Fibroblast of skin of back (primary cell): ENCODE data around the gene RAD54L.
A peak's percentile ranks its signal among the peaks of the same experiment; 100 is the strongest.
"Not testable (repeated sequence)": the region's sequence is repeated elsewhere in the genome, so short reads cannot be mapped to it uniquely, and the experiment has no call there.

Experiments used
- DNase-seq: peaks from one replicate; pipeline ENCODE4 v3.0.0-alpha.2; 2013

Gene RAD54L

DNA sequence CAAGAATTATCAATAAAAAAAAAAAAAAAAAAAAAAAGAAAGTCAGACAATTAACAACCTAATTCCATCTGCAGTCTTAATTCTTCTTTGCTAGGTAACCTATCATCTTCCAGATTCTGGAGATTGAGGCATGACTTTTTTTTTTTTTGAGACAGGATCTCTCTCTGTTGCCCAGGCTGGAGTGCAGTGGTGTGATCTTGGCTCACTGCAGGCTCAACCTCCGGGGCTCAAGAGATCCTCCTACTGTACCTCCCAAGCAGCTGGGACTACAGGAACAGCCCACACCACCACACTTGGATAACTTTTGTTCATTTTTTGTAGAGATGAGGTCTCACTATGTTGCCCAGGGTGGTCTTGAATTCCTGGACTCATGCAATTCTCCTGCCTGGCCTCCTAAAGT lies 4.6 kb upstream of the RAD54L start:
- DNase-seq, result no peak

DNA sequence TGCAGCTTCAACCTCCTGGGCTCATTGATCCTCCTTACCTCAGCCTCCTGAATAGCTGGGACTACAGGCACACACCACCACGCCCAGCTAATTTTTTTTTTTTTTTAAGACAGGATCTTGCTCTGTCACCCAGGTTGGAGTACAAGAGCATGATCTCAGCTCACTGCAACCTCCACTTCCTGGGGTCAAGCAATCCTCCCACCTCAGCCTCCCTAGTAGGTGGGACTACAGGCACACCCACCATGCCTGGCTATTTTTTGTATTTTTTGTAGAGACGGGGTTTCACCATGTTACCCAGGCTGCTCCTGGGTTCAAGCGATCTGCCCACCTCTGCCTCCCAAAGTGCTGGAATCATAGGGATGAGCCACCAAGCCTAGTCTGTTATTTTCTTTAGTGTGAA lies 3.7 kb upstream of the RAD54L start:
- DNase-seq, result not testable (repeated sequence)

DNA sequence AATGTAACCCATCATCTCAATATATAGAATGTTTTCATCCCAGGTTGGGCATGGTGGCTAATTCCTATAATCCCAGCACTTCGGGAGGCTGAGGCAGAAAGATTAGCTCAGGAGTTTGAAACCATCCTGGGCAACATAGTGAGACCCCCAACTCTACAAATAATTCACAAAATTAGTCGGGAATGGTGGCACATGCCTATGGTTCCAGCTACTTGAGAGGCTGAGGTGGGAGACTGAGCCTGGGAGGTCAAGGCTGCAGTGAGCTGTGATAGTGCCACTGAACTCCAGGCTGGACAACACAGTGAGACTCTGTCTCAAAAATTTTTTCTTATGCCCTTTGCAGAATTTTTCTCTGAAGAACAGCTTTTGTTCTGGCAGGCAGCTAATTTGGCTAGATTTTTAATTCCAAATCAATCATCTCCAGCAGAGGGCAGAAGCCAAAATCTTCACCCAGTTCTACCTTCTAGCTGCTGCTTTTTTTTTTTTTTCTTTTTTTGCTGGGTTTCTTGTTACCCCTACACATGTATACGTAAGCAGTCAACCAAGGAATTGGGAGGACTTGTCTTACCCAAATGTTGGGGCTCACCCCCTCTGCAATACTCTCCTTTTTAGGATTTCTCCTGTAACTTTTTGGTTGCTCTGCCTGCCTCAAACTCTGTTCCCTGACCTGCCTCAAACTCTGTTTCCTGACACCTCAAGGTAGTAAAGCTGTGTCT lies 2.7 kb upstream of the RAD54L start:
- DNase-seq, result peak; percentile 36

DNA sequence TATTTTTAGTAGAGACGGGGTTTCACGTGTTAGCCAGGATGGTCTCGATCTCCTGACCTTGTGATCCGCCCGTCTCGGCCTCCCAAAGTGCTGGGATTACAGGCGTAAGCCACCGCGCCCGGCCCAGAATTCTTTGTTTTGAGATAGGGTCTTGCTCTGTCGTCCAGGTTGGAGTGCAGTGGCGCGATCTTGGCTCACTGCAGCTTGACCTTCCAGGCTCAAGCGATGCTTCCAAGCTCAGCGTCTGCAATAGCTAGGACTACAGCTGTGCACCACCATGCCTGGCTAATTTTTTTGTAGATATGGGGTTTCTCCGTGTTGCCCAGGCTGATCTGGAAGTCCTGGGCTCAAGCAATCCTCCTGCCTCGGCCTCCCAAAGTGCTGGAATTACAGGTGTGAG lies 1.4 kb upstream of the RAD54L start:
- not testable (repeated sequence) for DNase-seq

DNA sequence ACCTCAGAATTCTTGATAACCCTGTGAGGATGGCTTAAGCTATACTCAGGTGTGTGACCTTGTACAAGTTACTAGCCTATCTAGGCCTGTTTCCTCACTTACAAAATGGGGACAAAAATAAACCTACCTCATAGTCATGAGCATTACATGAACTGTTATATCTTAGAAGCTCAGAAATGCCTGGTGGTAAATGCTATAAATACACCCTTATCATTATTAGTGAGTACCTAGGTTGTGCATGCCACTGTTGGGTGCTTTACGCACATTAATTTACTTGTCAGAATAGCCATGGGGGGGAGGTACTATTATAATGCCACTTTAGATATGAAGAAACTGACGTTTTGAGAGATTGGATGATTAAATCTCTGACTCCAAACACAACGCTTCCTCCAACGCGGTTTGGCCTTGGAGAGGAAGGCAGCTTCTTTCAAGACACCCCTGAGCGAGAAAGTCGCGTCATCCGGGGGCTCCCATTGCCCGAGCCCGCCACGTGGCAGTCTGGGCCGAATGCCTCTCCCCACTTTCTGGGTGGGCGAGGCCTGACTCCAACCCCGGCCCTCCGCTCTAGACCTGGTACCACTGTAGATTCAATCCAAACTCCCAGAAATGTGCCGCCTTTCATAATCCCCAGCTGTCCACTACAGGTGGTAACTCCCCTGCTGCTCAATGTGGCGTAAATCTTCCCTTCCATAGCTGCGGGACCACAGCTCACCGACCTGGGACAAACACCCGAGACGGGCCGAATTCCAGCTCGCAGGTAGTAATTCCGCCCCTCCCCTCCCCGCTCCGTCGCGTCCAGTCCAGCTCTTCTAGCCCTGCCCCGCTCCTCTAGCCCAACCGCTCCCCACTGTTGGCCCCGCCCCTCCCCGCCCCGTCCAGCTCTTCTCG lies 771 bp upstream of the RAD54L start:
- DNase-seq, result peak; percentile 58

DNA sequence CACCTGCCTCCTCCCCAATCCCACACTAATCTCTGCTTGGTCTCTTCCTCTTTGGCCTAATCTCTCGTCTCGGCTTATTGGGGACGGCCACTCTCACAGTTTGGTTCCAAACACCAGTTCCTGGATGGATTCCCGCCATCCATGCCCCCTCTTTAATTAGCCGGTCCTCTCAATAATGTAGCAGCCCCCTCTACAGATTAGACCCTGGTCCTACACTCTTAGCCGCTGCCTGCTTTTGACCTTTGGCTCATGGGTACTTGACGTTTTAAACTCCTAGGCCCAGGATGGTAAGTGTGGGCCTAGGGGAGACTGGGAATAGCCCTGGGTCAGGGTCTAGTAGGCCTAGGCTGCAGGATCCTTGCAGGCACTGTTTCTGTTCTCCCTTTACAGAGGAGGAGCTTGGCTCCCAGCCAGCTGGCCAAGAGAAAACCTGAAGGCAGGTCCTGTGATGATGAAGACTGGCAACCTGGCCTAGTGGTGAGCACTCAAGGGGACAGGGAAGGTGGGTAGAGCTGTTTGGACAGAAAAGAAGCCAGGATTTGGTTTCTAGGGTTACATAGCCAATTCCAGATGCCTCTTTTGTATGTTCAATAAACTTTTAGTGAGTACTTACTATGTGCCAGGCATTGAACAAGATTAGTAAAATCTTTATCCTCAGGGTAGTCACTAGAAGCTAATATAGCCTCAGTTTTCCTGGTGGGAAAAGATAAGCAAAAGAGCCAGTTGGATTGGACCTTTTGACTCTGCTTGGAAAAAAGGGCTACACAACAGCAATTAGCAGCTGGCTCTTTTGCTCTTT lies 758 bp downstream of the RAD54L start:
- peak; percentile 28 for DNase-seq

DNA sequence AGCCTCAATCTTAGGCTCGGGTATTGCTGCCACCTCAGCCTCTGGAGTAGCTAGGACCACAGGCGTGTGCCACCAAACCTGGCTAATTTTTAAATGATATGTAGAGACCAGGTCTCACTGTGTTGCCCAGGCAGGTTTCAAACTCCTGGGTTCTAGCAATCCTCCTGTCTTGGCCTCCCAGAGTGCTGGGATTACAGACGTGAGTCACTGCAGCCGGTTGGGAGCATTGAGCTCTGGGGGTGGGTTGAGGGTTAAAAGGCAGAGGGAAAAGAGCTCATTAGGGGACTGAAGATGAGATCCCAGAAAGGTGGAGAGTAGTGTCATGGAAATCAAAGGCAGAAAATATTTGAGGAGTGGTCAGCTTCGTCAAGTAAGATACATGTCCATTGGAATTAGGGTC lies 7.1 kb downstream of the RAD54L start:
- DNase-seq, result no peak

DNA sequence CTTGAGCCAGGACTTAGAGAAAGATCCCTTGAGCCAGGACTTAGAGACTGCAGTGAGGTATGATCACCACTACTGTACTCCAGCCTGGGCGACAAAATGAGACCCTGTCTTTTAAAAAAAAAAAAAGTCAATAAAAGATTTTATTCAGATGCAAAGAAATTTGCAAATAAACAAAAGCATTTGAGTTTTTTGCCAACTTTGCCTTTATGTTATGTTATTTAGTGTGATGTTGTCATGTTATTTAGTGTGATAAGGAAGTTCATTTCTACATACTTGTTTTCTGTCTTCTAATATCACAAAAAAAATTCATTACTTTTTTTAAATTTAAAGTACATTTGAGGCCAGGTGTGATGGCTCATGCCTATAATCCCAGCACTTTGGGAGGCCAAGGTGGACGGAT lies 9.0 kb downstream of the RAD54L start:
- DNase-seq, result no peak

DNA sequence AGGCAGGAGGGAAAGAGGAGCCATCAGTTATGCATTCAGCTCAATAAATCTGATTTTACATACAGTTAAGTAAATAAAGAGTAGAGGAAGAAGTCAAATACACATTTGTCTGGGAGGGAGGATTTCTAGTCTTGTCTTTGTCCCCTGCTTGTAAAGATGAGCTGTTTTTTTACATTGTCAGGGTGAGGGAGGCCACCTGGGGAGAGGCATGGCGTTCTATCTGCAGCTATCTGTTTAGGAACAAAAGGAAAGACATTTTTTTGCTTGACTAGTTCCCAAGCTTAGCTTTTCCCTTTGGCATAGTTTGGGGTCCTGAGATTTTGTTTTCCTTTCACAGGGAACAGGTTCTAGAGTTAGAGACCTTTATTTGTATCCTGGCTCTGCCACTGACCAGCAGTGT lies 14.9 kb downstream of the RAD54L start:
- DNase-seq, result no peak

DNA sequence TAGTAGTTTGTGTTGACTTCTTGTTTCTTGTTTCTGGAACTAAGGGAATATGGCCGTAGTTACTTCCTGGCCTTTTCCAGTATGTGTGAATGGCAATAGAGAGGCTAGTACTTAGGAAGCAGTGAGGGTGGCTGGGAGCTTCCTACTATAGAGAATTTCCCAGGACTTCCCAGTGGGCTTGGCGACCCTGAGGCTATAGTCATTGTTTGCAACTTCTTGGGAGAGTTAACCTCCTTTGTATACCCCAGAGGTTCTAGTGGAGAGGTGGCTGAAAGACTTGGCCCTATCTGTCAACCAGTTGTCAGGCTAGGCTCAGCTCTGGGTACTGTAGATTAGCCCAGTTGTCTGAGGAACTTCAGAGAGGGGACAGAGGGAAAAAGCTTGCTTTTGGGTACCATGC lies 15.6 kb downstream of the RAD54L start:
- no peak for DNase-seq

DNA sequence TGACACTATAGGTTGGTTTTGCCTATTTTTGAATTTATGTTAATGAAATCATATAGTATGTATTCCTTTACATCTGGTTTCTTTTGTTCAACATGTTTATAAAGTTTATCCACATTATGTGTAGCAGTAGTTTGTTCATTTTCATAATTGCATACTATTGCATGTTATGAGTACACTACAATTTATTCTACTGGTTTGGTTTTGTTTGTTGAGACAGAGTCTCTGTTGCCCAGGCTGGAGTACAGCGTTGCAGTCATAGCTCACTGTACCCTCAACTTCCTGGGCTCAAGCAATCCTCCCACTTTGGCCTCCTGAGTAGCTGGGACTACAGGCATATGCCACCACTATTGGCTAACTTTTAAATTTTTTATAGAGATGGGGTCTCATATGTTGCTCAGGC lies 21.0 kb downstream of the RAD54L start:
- DNase-seq, result no peak

DNA sequence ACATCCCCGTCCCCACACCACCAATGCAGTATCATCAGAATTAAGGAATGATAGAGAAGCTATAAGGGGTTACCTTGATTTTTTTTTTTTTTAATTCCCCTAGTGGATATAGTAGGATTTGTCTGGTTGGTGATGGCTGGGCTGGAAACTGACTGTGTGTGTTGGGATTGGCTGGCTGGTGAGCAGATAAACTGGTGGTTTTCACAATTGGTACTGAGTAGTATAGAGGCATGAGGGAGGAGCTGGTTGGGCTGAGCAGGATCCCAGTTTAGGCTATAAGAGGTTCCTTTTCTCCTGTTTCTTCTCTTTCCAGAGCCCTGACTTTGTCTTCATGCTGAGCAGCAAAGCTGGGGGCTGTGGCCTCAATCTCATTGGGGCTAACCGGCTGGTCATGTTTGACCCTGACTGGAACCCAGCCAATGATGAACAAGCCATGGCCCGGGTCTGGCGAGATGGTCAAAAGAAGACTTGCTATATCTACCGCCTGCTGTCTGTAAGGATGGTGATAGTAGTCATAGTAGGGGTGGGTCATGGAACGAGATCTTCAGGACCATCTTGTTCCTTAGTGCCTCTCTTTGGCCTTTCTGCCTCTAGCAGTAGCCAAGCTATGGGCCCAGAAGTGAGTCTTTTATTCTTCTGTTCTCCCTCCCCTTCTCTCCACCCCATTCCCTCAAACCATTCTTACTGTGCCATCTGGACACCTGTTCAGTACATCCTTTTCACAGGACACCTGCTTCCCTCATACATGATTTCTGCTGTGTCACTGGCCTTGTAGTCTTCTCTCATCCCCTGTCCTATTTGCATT lies 26.9 kb downstream of the RAD54L start:
- no peak for DNase-seq

DNA sequence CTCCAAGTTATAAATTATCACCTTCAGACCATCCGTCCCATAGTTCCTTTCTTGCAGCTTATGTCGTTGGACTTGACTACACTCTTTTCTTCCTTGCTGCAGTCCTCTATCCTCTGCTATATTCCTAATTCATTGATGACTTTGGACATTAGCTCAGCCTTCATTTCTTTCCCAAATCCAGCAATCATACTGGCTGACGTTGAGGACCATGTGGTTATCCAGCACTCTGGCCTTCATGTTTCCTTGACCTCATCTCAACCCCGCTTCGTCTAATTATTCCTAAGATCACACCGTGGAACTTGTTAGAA lies 27.4 kb downstream of the RAD54L start:
- no peak for DNase-seq

DNA sequence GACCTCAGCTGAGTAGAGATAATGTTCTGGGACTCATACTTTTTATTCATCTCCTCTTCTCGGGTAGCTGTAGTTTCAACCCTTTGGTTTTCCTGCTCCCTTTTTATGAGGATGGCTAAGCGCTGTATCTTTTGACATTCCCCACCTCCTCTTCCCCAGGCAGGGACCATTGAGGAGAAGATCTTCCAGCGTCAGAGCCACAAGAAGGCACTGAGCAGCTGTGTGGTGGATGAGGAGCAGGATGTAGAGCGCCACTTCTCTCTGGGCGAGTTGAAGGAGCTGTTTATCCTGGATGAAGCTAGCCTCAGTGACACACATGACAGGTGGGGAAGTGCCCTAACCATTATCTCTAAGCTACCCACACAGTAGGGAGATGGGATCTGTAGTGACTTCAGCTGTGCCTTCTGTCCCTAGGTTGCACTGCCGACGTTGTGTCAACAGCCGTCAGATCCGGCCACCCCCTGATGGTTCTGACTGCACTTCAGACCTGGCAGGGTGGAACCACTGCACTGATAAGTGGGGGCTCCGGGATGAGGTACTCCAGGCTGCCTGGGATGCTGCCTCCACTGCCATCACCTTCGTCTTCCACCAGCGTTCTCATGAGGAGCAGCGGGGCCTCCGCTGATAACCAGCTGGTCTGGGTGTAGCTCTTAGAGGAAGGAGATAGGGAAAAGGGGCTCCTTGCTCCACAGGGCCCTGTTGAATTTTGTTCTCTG lies 30.3 kb downstream of the RAD54L start:
- DNase-seq, result no peak

DNA sequence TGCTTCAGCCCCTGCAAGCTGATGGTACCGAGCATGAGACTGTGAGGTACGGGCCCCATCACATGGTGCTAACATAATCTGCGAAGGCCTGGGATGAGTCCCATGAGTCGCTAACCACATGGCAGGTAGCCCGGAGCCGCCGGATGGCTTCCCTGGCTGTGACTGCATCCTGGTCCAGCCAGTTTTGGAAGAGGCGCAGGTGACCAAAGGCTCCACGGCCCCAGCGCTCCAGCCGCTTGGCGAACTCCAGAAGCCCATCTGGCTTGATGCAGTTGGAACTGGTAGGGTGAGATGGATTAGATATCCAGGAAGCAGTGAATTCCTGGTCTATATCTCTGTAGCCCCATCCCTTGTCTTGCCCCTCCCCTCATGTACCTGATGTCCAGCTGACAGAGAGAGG lies 31.2 kb downstream of the RAD54L start:
- DNase-seq, result no peak

DNA sequence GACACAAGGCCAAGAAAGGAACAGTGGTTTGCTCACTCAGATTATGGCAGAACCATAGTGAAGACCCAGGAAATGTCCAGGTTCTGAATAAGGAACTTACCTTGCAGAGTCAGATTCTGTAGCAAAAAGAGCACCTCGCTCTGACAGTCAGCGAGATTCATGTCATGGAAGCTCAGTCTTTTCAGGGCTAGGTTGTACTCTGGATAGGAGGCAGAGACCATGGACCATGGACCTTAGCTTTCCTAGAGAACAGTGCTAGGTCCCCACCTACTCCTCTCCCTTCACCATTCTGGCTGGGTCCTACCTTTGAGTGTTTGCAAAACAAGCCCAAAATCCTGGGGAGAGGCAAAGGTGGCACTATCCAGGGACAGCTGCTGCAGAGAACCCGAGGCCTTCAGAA lies 32.5 kb downstream of the RAD54L start:
- DNase-seq, result no peak

DNA sequence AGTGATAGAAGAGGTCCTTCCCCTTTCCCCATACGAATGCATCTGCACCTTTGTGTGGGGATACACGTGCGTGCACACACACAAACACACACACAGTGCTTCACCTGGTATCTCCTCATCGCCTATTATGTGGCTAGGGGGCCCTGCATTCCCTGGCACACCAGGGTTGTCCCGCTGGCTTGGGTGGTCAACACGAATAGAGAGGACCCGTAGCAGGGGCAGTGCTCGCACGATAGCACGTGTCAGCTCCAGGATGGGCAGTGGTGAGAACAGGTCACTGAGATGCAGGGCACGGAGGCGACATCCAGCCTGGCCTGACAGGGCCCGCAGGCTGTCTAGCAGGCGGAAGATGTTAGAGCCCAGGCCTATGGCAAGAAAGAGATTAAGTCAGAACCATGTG lies 33.5 kb downstream of the RAD54L start:
- no peak for DNase-seq

DNA sequence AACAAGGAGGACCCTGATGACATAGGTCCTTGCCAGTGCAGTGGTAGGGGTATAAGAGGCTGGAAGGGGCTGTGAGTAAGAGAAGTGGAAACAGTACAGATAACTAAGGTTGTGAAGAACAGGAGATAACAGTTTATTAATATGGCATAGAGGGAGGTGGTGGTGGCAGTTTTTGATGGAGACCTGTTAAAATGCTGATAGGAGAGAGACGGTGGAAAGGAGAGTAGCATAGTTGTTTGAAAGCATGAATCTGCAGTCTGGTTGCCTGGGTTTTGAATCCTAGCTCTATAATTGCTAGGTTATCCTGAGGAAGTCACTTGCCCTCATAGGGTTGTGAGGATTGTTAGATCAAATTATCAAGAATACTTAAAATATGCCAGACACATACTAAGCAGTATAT lies 36.5 kb downstream of the RAD54L start:
- no peak for DNase-seq

DNA sequence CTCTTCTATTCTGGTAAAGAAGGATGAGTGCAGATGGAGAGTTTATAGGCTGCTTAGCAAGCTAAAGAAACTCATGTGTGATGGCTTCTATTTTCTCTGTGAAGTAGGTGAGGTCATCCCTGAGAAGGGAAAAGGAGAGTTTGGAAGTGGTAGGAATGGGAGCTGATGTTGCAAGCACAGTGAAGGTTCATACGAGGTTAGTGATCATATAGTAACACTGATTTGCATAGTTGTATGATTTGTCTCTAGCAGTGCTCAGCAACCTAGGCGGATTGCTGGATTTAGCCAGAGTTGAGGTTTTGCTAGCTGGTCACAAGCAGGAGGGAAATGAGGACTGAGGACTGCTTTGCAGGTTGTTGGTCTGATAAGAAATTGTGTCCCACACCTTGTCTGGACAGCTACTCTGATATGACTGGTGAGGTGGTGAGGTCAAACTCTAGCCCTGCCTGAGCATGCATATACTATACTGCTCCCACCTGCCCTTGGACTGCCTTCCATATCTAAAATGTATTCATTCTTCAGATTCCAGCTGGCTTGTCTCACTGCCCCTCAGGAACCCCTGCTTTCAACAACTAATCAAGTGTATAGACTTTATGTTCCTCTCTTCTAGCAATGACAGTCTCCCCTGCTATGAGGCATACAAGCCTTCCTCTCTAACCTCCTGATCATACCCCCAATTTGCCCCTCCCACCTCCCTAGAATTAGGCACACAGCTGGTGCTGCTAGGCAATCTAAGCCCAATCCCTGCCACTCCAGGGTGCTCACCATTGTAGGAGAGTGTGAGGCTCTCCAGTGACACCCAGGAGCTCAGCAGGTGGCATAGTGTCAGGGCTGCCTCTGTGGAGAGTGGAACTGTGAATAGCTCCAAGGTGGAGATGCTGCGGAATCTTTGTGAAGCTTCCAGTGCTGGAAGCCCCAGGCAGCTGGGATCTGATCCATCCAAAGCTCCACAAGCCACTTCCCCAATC lies 37.3 kb downstream of the RAD54L start:
- no peak for DNase-seq

DNA sequence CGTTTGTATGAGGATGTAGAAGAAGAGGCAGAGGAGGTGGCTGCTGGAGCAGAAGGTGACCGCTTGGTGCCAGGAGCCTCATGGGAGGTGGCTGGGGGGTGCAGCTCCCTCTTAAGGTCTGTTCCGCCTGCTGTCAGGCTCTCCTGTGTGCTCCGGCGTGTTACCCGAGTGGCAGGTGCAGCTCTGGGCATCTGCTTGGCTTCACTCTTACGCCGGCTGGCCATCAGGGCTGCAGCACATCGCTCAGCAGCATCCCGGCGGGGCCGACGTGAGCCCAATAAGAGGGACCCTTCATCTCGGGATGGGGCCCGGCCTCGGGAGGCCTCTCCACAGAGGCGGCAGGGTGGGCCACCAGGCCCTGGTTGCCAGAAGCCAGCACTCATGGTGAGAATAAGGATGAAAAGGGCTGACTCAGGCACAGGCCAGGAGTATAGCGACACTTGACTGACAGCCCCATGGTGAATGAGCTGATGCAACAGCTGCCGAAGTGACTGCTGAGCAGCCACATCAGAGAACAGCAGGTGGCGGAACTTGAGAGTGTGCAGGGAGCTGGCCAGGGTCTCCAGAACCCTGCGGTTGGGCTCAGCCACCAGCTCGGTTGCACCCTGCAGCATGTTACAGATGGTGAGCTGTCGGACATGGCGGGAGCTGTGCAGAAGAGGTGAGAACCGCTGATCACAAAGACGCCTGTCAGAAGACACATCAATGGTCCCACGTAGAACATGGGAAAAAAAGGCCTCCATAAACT lies 38.3 kb downstream of the RAD54L start:
- no peak for DNase-seq
